HG03045 (cell line): ENCODE results near the gene HSPA12A.
A peak's percentile ranks its signal among the peaks of the same experiment; 100 is the strongest.

Experiments used
- ATAC-seq: cut with Tn5 transposase; IDR thresholded peaks from one replicate; pipeline ENCODE4 v1.9.1; 2021; ENCODE audit warnings: mild to moderate bottlenecking, moderate library complexity; ENCODE audit not compliant: unreplicated experiment

HSPA12A gene

DNA sequence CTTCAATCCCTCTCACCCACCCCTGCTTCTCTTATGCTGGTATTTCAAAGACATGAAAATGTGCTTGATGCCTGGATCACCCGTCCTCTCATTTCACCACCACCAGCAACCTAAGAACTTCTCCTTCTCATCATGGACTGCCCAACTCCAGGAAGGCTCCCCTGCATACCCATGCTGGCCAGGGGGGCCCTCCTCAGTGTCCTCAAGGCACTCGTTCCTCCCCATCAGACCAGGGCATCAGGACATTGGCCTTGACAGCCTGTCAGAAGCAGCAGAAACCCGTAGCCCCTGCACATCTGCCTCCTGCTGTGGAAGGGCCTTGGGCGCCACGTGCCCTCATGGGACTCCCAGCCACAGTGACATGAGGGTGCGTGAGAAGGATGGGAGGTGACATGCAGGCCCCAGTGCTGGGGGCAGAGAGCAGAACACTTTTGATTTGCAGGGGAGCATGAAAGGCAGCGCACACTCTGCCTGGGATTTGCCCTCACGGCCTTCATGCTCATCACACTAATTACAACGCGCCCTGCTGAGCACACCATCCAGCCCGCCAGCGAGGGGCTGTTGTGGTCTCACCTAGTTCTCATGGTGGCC is 1.9 kb upstream of the HSPA12A start:
- ATAC-seq: no peak

DNA sequence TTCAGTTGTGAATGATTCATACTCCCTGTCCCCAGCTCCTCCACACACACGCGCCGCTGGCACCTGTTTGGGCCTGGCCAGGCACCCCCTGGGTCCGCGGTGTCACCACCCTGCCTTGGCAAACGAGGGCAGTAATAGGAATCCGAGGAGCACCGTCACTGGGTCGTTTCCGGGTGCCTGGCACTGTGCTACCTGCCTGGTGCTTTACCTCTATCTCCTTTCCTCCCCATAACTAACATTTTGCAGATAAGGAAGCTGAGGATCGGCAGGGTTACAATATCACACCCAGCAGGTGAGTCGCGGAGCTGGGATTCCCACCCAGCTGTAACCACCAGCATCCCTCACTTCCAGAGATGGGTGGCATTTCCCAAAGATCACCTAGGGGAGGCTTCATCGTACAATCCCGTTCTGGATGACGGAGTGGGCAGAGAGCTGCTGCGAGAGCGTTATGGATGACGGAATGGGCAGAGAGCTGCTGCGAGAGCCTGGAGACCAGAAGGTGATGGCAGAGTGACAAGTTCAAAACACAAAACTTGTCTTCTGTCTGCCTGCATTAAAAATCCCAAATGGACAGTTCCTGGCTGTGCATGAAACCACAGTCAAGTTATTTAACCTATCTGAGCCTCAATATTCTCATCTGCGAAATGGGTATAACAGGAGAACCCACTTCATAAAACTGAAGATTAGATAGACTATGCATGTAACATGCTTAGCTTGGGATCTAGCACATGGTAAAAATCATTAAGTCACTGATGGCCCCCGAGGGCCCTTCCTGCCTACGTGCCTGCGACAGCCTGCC is 1.1 kb upstream of the HSPA12A start:
- no peak for ATAC-seq

DNA sequence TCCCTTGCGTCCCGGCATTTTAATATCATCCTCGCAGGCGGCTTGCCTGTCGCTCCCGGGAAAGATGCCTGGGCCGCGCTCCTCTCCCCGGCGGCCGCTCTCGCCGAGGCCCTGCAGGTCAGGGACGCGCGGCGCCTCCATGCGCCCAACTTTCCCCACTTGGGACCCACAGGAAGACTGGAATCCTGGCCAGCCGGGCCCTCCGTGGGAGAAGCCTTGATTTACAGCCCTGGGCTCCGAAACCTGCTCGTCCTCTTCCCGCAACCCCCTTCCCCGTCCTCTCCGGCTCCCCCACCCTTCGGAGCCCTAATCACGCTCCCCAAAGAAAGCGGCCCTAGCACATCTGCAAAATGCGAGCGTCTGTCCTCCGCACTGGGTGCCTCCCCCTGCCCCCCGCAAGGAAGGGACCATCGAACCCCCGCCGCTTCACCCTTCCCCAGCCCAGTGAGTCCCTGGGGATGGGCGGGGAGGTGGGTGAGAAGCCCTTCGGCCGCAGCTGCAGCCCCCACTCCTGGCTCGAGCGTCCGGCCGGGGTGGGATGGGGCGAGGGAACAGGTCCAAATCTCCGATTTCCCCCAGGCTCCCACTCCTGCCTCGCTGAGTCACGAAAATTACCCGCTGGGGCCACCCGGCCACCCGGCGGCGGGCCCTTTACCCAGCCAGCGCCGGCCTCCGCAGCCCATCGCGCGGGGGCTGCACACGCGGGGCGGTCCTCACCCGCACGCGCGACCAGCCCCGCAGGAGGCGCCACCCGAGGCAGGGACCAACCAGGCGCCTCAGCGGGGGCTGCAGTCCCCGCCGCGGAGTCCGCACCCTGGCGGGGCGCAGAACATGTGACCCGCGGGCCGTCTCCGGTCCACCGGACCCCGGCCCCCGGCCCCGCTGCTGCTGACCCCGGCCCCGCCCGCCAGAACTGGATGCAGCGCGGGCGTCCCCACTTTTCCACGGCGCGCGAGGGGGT is 695 bp downstream of the HSPA12A start:
- peak; percentile 14 for ATAC-seq

DNA sequence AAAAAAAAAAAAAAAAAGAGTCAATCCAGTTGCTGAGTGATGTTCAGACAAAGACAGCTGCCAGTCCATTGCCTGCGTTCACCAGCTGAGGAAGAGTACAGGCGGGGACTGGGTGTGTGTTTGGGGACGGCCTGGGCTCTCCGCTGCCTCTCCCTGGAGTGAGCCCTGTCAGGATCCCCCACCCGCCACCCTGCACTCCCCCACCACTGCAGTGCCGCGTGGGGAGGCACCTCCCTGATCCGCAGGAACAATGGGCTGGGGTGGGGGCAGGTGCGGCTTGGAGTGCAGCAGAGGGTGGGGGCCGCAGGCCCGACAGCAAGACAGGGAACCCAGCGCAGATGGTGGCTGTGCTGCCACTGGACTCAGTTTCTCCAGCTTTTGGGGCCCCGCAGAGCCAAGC is 1.4 kb downstream of the HSPA12A start:
- ATAC-seq: no peak

DNA sequence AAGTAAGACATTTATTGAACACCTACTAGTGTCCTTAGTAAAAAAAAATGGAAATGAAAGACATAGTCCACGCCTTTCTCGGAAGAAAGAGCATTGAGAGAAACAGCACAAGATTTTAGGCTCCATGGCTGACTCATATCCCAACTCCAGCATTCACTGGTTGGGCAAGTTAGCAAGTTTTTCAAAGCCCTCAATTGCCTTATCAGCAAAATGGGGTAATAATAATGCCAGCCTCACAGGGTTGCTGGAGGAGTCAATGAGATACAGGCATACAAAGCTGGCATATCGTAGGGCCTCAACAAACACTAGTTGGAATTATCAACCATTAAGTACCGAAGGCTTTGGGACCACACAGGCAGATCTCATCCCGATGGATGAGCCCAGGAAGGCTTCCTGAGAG is 4.0 kb downstream of the HSPA12A start:
- ATAC-seq: no peak

DNA sequence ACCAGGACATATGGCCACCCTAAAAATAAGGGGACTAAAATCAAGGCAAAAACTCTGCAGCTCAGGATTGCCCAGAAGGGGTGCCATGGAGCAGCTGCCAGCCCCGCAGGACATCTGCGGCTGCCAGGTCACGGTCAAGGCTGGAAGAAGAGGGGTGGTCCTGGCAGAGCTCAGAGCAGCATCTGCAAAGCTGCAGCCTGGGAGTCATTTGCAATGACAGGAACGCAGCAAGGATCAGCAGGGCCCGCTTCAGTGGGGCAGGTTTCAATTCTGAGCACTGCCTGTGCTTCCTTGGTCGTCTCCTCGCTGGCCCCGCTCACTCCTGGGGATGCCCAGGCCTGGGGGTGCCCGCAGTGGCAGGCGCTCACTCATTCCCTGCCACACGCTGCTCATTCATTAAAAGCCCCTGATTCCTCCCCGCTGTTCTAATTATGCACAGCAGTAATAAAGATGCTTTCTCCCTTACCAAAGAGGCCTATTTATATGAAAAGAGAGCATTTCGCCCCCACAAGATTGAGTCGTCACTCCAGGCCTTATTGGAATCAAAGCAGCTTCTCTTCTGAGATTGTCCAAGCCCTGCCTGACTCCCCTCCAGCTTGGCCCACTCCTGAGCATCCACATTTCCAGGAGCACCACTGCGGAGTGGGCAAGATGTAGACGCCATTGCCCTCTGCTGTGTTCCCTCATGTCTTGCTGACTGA is 4.6 kb downstream of the HSPA12A start:
- ATAC-seq: no peak

DNA sequence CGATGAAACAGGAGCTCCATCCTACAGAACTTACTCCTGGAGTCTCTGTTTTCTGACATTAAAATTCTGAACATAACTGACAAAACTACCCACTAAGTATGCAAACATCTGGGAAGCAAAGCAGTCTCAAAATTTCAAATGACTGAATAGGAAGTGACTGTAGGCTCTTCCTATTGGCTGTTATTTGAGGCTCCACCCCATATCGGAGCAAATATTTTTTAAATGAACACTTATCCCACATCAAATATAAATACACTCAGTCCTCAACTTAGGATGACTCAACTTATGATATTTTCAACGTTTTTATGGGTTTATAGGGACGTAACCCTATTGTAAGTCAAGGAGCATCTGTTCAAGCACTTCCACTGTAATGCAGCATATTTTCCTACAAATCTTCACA is 8.8 kb downstream of the HSPA12A start:
- no peak for ATAC-seq

DNA sequence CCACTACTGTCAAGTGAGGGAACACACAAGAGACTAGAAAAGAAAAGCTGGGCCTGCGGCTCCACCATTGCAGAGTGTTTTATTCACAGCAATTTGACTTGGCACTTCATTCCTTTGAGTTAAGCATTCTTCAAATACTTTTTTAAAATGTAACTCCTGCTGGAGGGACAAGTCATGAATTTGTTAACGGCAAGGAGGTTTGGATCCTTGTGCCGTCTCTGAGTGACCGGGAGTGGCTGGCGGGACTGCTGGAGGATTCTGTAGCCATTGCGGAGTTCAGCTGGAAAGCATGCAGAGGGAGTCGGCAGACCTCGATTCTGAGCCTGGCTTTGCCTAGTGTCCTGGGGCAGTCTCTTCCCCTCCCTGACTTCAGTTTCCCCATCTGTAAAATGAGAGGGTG is 9.8 kb downstream of the HSPA12A start:
- ATAC-seq: no peak

DNA sequence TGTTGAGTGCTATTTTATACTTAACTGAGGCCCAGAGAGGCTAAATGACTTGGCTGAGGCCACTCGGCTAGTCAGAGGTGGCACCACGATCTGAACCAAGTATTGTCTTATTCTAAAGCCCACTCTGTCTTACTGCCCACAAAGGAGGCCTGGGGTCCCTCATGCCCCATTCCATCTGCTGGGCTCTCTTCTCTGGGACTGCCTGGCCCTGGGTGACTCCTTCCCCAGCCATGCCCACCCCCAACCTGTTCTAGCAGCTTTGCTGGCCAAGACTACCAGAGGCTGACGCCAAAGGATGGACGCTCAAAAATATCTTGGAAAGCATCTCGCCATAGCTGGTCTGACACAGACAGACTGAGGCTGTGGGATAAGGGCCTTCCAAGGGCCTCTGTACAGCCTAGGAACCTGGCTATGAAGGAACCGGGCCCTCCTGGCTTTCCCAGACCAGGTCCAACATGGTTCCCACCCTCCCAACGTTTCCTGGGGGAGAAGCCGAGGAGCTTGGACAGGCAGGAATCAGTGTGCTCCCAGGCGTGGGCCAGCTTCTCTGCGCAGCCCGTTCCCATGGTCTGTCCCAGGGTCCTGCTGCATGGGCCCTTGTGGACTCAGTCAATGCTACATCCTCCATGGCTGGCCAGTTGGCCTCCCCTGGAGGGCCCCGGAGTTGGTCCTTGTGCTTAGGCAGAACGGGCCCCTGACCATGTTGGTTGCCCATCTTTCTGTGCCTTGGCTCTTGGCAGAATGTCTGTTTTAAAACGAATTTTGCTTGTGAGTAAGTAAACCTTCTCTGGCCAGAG is 11.7 kb downstream of the HSPA12A start:
- ATAC-seq: no peak

DNA sequence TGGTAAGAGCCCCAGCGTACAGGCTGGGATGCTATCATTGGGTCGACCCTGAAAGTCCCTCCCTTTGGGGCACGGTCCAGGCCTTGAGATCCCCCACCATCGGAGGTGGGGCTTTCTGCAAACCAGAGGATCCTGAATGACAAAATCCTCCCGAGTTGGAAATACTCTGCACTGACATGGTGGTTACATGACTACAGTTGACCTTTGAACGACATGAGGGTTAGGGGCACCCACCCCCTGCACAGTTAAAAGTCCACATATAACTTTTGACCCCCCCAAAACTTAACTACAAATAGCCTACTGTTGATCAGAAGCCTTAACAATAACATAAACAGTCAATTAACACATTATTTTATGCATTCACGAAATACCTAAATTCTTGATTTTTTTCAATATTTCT is 13.1 kb downstream of the HSPA12A start:
- no peak for ATAC-seq

DNA sequence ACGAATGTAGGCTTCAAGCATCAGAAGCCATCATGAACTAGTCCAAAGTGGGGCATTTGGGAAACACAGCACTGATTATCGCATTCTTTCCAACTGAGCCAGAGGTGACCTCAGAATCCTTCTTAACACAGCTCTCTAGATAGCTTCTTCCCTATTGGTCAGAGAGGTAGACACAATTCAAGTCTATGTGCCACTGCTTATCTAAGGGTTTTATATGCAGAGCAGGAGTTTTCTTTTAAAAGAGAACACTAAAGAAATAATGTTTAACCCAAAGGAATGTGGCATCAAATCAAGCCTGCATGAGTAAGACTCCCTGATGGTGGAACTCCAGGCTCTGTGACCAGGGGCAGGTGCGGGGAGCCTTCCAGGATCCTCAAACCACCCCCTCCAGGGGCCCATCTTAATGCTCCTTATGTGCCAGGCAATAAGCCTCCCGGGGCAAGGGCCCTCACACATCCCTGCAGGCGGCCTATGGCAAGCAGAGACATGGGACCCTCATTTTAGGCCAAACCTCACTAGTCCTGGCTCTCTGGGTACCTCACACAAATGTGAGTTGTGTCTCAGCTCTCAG is 13.8 kb downstream of the HSPA12A start:
- ATAC-seq: no peak

DNA sequence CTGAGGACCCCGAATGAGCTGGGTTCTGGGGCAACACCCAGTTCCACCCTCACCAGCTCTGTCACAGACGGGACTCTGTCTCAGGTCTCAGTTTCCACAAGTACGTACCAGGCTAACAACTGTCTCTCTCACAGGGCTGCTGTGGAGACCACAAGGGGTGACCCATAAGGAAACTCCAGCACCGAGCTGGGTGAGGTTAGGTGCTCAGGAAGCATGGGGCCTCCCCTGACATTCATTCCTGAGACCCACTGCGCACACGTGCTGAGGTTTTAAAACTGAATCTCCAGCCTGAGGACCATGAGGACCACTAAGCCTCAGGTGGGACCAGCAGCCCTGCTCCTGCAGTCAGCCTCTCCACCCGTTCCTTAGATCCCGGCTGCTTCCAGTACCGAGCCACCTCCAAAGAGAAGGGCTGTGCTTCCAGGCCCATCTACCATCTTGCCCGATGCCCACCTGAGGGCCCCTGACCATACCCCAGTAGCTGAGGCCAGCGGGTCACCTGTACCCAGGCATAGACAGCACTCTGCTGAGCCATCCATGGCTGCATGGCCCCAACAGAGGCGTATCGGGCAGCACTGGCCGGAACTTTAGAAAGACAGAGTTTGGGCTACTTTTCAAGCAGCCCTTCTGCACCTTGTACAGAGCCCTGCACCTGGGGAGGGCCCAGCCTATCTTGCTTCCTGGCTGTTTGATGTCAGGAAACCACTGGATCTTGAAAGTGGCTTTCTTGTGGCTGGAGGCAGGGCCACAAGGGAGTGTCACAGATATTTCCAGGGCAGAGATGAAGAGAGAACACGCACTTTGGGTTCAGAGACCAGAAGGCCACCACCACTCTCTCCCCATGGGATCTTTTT is 18.7 kb downstream of the HSPA12A start:
- ATAC-seq: no peak

DNA sequence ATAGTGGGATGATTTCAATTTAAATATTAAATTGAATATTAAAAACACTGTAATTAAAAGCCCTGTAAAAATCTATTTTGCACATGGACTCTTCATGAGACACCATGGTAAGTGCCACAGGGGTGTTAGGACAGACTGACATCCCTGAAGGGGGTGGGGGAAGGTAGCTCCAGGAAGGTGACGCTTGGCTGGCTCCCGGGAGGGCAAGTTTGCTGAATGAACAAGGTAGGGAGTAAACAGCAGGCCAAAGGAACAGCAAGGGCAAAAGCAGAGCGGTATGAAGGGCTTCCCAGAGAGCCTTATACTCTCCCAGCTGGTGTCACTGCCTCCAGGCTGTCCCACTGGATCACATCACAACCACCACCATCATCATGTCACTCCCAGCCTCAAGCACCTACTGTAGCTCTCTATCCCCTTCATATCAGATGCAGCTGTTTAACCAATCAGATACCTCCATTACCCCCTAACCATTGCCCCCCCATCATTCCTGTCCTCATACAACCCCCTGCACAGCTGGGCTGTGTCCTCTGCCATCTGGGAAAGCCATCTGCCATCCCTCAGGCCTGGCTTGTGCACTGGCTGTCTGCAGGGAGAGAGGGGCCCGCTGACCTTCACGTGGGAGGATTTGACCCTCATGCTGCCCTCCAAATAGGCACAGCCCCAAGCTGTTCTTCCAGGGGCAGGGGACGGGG is 19.5 kb downstream of the HSPA12A start:
- ATAC-seq: no peak

DNA sequence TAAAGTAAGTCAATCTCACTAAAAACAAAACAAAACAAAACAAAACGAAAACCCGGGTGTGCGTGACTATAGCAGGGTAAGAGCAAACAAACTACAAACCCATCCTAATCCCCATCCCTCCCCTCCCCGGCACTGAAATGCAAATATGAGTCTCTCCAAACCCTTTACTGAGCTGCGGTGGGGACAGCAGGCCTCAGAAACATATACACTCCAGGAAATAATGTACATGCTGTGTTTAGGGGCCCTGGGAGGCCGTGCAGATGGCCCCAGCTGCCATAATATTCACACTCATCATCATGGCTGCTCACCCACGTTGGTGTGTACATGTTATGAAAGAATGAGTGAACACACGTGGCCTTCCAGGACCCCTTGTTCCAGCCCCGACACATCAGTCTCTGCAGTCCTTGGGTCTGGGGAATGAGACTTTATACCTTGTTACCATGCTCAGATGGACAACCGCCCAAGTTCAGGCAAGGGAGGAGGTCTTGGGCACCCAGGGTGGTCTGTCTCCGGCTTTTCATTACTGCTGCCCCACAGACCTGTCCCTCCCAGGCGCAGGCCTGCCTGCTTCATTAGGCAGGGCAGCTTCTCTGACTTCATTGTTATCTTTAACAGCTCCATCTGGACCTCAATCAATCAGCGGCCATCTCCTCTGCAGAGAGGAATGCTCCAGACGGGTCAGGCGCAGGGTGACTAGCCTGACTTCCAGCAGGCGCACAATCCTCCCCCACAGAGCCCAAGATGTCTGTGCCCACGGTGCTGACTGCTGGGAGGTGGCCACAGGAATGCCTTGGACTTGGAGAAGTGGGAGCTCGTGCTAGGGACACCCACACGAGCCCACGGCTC is 20.6 kb downstream of the HSPA12A start:
- ATAC-seq: no peak

DNA sequence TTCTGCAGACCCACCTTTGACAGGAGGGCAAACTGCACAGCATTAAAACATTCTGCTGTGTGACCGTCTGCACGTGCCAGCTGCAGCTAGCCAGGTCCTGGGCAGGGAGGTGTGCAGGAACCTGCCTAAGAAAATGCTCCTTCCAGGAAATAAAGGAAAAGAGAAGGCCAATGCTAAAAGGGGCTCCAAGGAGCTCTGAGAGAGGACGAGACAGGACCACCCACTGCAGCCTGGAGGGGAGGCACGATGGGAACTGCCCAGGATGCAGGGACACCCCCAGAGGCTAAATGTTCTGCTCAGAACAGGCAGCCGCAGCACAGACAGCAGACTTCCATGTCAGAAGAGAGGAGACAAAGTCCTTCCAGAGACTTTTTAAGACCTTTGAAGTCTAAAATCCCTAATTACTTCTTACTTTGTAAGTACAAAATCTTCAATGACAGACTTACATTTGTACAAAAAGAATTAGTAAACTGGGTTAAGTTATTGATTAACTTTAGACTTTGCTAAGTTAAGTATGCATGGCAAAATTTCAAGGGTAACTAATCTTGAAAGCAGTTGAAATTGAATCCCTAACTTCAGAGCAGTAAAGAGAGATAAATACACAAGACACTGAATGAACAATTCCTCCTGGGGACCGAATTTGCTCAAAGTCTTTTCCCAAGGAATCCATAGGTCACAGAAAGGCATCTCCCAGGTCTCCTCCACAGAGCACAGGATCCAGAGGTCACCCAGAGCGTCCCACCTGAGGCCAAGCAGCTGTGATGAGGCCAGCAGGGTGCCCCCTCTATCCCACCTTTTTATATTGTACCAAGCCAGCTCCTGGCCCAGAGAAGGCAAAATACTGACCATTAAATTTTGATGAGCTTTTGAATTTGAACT is 21.5 kb downstream of the HSPA12A start:
- no peak for ATAC-seq

DNA sequence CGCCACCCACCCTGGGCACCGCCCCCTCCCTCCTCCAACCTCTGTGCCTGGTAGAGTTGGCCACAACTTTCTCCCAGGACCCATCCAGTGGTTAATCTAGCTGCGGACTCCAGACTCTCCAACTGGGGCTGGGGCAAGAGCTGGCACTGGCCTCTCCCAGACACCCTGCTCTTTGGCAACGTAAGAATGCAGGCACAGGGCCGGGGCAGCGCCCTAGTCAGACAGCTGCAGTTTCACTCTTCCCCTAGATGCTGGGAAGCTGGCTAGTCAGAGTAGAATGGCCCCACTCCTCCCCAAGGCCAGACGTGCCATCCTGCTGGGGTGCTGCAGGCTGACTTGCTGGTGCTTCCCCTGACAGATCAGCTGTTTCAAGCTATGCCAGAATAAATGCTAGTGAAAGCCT is 22.1 kb downstream of the HSPA12A start:
- ATAC-seq: no peak
